Measurements from ENCODE around the gene ZNF506. TPM values are rescaled to one million over a fixed set of nuclear protein-coding genes. Genes with fewer than 3 reads are reported as not detected.

The ZNF506 gene
- total RNA-seq, 4 donors from 2014 or later, result 29.4 to 50.0 (median 43.2) TPM

DNA sequence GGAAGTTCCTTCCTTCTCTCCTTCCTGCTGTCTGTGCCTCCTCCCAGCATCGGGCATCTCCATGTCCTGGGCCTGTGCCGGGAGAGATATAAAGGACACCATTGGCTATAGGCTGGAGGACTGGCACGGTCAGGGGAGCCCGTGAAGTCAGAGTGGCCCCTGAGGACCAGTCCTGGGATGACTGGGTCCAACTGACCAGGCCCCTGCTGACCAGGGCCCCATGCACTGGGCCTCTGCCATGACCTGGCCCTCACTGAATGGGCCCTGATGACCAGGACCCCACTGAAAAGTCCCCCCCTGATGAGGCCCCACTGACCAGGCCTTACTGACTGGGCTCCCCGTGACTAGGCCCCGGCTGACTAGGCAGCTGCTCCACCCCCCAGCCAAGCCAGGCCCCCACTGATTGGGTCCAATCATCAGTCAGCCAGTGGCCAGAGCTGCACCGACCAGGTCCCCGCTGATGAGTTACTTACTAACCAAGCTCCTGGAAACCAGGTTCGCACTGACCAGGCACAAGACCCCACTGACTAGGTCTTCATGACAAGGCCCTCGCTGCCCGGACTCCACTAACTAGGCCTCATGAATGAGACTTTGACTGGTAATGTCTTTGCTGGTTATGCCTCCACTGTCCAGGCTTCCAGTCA, 68.7 kb downstream of the ZNF506 start:
- H3K27me3 ChIP-seq, result no peaks in the 10 kb centered on the region
- no peak for DNase-seq (ENCODE audit: low spot score in 2 of 2)
- TF ChIP-seq, protein P1, sequence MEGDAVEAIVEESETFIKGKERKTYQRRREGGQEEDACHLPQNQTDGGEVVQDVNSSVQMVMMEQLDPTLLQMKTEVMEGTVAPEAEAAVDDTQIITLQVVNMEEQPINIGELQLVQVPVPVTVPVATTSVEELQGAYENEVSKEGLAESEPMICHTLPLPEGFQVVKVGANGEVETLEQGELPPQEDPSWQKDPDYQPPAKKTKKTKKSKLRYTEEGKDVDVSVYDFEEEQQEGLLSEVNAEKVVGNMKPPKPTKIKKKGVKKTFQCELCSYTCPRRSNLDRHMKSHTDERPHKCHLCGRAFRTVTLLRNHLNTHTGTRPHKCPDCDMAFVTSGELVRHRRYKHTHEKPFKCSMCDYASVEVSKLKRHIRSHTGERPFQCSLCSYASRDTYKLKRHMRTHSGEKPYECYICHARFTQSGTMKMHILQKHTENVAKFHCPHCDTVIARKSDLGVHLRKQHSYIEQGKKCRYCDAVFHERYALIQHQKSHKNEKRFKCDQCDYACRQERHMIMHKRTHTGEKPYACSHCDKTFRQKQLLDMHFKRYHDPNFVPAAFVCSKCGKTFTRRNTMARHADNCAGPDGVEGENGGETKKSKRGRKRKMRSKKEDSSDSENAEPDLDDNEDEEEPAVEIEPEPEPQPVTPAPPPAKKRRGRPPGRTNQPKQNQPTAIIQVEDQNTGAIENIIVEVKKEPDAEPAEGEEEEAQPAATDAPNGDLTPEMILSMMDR (IDR thresholded peaks at IDR 0.05), result no peak
- TF ChIP-seq POLR2A (IDR thresholded peaks at IDR 0.05) (no peak), EP300 (IDR thresholded peaks at IDR 0.05) (no peak)
- no peak overlapping the region for H3K27ac ChIP-seq
- H3K4me1 ChIP-seq, result no peaks in the 10 kb centered on the region
- H3K36me3 ChIP-seq, result peaks cover 0 to 23% (median 0%) of the 10 kb centered on the region in 3 donors
- H3K4me3 ChIP-seq, result no peak overlapping the region
- H3K9me3 ChIP-seq, result peaks cover 0 to 8% (median 0%) of the 10 kb centered on the region in 4 donors
- 92% methylated on average over 7 to 9 of the region's 11 CpGs for WGBS, 2 donors

DNA sequence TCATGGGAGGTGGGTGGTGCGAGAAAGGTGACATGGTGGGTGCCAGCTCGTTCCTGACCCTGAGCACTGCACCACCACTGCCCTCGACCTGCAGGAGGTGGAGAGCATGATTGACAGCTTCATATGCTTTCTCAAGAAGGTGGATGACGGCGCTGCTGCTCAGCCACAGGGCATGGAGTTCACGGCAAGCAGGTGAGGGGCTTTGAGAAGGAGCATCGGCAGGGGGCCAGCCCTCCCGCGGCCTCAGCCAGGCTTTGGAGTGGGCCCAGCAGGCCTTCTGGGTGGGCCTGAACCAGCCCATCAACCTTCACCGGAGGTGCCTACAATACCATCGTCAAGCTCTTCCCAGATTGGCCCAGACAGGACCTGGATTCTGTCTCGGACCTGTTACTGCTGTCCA, 69.7 kb downstream of the ZNF506 start:
- H3K4me1 ChIP-seq, result no peaks in the 10 kb centered on the region
- no peaks in the 10 kb centered on the region for H3K27me3 ChIP-seq
- DNase-seq (ENCODE audit: low spot score in 2 of 2), result no peak
- H3K27ac ChIP-seq, result no peak overlapping the region
- no peak overlapping the region for H3K4me3 ChIP-seq
- peaks cover 0 to 12% (median 0%) of the 10 kb centered on the region in 3 donors for H3K36me3 ChIP-seq
- WGBS, 2 donors, result 64 to 83% methylated on average over 8 to 12 of the region's 12 CpGs
- TF ChIP-seq EP300 (IDR thresholded peaks at IDR 0.05), result no peak
- no peak for TF ChIP-seq POLR2A (IDR thresholded peaks at IDR 0.05)
- TF ChIP-seq, protein P1 (IDR thresholded peaks at IDR 0.05), result no peak
- H3K9me3 ChIP-seq, result peaks cover 0 to 8% (median 0%) of the 10 kb centered on the region in 4 donors

DNA sequence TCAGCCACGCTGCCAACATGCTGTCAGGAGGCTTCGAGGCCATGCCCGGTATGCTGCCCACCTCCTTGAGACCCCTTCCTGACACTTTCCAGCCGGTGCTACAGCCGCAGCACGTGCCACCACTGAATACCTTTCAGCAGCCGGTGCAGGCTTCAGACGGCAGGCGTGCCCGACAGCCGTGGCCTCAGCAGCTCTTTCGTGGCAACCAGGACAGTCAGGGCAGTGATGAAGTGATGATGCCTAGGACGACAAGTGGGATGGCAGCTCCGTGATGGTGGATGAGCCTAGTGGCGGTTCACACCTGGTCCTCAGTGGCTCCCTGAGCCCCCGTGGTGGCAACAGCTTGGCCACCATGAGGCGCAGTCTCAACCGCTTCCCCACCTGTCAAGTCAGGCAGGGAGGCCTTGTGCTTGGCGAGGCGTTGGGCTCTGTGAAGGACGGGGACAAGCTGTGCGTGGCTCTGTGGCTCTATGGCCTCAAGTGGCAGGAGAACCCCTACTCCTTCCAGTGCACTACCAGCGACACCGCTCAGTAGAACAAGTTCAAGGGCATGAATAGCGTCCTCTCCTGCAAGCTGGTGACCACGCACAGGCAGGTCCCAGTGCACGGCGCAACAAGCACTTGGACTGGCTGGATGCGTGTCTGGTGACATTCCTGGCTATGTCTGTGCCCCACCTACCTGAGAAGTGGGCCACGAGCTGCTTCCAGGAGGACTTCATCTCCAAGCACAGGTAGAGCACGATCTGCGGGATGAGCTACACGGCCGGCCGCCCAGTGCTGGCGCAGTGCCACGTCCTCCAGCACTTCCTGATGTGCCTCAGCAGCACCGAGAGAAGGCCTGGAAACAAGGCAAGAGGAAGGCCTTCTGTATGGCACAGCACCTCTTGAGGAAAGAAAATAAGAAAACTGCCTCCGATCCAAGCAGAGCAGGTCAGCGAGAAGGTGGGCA, 70.4 kb downstream of the ZNF506 start:
- peaks cover 0 to 8% (median 0%) of the 10 kb centered on the region in 4 donors for H3K9me3 ChIP-seq
- peaks cover 0 to 9% (median 0%) of the 10 kb centered on the region in 3 donors for H3K36me3 ChIP-seq
- H3K4me1 ChIP-seq, result no peaks in the 10 kb centered on the region
- H3K4me3 ChIP-seq, result no peak overlapping the region
- 86 to 88% methylated on average over 28 to 40 of the region's 40 CpGs for WGBS, 2 donors
- no peak for DNase-seq (ENCODE audit: low spot score in 2 of 2)
- TF ChIP-seq POLR2A (IDR thresholded peaks at IDR 0.05) (no peak), EP300 (IDR thresholded peaks at IDR 0.05) (no peak)
- TF ChIP-seq, protein P1 (IDR thresholded peaks at IDR 0.05), result no peak
- H3K27ac ChIP-seq, result no peak overlapping the region
- no peaks in the 10 kb centered on the region for H3K27me3 ChIP-seq

DNA sequence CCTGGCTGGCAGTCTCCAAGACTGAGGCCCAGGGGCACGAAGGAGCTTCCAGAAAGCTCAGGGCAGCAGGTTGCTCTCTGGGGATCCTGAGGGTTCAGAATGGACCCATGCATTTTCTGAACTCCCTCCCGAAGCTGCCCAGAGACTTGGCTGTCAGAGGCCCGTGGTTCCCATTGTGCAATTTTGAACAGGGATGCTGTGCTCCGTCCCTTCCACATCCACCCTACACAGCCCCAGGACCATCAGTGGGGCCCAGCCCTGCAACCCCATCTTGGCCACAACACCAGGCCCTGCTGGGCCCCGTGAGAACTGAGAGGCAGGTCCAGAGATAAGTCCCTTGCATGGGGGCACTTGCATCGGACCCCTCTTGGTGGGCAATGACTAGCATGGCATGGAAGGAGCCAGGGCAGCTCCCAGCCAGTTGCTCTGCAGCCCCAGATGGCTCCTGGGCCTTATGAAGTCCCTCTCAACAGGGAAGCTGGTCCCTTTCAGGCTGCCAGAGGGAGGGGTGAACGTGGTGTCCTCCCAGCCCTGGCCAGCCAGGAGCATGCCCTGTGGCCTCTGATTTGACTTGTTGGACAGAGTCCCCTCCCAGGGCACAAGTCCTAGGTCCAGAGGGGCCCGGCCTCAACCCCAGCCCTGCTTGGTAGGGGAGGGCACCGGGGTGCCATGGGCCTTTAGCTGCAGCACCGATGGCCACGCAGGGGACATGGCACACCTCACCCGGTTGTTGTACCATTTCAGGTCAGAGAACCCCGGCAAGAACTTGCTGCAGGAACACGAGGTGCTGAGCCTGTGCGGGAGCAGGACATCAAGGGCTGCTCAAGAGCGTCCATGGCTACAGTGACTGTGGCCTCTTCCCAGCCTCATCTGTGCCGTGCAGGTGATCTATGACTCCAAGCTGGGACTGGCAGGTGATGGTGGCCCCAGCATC, 71.4 kb downstream of the ZNF506 start:
- TF ChIP-seq POLR2A (IDR thresholded peaks at IDR 0.05), result no peak
- no peak for TF ChIP-seq EP300 (IDR thresholded peaks at IDR 0.05)
- TF ChIP-seq, protein P1 (IDR thresholded peaks at IDR 0.05), result no peak
- 75 to 81% methylated on average over 14 to 16 of the region's 17 CpGs for WGBS, 2 donors
- peaks cover 0 to 8% (median 0%) of the 10 kb centered on the region in 4 donors for H3K9me3 ChIP-seq
- no peak overlapping the region for H3K27ac ChIP-seq
- DNase-seq (ENCODE audit: low spot score in 2 of 2), result no peak
- peaks cover 0 to 9% (median 0%) of the 10 kb centered on the region in 3 donors for H3K36me3 ChIP-seq
- no peak overlapping the region for H3K4me3 ChIP-seq
- H3K27me3 ChIP-seq, result no peaks in the 10 kb centered on the region
- no peaks in the 10 kb centered on the region for H3K4me1 ChIP-seq
